GM21717 (cell line): ENCODE results near the gene DGCR2.
"Not testable (repeated sequence)": the region's sequence is repeated elsewhere in the genome, so short reads cannot be mapped to it uniquely, and the experiment has no call there.

Source experiments
- ATAC-seq: cut with Tn5 transposase; IDR thresholded peaks from one replicate; pipeline ENCODE4 v1.9.1; 2021; ENCODE audit warnings: mild to moderate bottlenecking, moderate library complexity; ENCODE audit not compliant: unreplicated experiment

DGCR2 gene

GRCh38 chr22:19032898-19033567, 89.2 kb downstream of the DGCR2 start:
- ATAC-seq, result not testable (repeated sequence)

- ATAC-seq, result not testable (repeated sequence)
Observed at GRCh38 chr22:19032156-19032785, 89.9 kb downstream of the DGCR2 start.

GRCh38 chr22:19030889-19031252, 91.3 kb downstream of the DGCR2 start:
- ATAC-seq, result not testable (repeated sequence)

GRCh38 chr22:19030226-19030888, 91.9 kb downstream of the DGCR2 start:
- ATAC-seq, result not testable (repeated sequence)

- ATAC-seq, result not testable (repeated sequence)
Observed at GRCh38 chr22:19029113-19030103, 92.8 kb downstream of the DGCR2 start.

GRCh38 chr22:19028060-19028455, 94.2 kb downstream of the DGCR2 start:
- not testable (repeated sequence) for ATAC-seq

GRCh38 chr22:19027371-19028059, 94.7 kb downstream of the DGCR2 start:
- not testable (repeated sequence) for ATAC-seq

- not testable (repeated sequence) for ATAC-seq
Observed at GRCh38 chr22:19026080-19026479, 96.1 kb downstream of the DGCR2 start.

GRCh38 chr22:19024956-19025489, 97.2 kb downstream of the DGCR2 start:
- not testable (repeated sequence) for ATAC-seq

- not testable (repeated sequence) for ATAC-seq
Observed at GRCh38 chr22:19023931-19024330, 98.3 kb downstream of the DGCR2 start.

GRCh38 chr22:19022755-19023154, 99.5 kb downstream of the DGCR2 start:
- no peak for ATAC-seq

- ATAC-seq, result no peak
Observed at GRCh38 chr22:19019679-19020032, 102.6 kb downstream of the DGCR2 start.

GRCh38 chr22:19019029-19019678, 103.1 kb downstream of the DGCR2 start:
- no peak for ATAC-seq

- no peak for ATAC-seq
Observed at GRCh38 chr22:19018256-19018655, 104.0 kb downstream of the DGCR2 start.

- no peak for ATAC-seq
Observed at GRCh38 chr22:19016081-19016766, 106.0 kb downstream of the DGCR2 start.

- ATAC-seq, result no peak
Observed at GRCh38 chr22:19014886-19015285, 107.3 kb downstream of the DGCR2 start.

- not testable (repeated sequence) for ATAC-seq
Observed at GRCh38 chr22:19013881-19014598, 108.2 kb downstream of the DGCR2 start.

GRCh38 chr22:19013411-19013810, 108.8 kb downstream of the DGCR2 start:
- ATAC-seq, result not testable (repeated sequence)
